PC-3 (cell line): Measurements from ENCODE around the gene TMTC3.

Experiments
- EZH2 ChIP-seq: fragments of 300-600 bp; sonication (generic); IDR thresholded peaks from one replicate; pipeline ENCODE4 v1.6.1; 2017; ENCODE audit warnings: antibody characterized with exemption, mild to moderate bottlenecking, low read length; ENCODE audit not compliant: unreplicated experiment
- TF ChIP-seq, protein P1 (sequence below): fragments of 300-600 bp; sonication (generic); conservative IDR thresholded peaks from 2 replicates; pipeline ENCODE4 v1.5.1; 2017; ENCODE audit warnings: antibody characterized with exemption, low read depth, mild to moderate bottlenecking, low read length

GRCh38 chr12:88108021-88108420 lies 34.1 kb upstream of the TMTC3 start:
- TF ChIP-seq, protein P1, sequence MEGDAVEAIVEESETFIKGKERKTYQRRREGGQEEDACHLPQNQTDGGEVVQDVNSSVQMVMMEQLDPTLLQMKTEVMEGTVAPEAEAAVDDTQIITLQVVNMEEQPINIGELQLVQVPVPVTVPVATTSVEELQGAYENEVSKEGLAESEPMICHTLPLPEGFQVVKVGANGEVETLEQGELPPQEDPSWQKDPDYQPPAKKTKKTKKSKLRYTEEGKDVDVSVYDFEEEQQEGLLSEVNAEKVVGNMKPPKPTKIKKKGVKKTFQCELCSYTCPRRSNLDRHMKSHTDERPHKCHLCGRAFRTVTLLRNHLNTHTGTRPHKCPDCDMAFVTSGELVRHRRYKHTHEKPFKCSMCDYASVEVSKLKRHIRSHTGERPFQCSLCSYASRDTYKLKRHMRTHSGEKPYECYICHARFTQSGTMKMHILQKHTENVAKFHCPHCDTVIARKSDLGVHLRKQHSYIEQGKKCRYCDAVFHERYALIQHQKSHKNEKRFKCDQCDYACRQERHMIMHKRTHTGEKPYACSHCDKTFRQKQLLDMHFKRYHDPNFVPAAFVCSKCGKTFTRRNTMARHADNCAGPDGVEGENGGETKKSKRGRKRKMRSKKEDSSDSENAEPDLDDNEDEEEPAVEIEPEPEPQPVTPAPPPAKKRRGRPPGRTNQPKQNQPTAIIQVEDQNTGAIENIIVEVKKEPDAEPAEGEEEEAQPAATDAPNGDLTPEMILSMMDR: no peak
- no peak for TF ChIP-seq EZH2
